Right hindlimb (tissue), 1 donor: ENCODE measurements around the gene ST3GAL3.

Experiments
- DNase-seq: peaks from one replicate; pipeline ENCODE4 v3.0.0-alpha.2; 2018

The ST3GAL3 gene, protein sequence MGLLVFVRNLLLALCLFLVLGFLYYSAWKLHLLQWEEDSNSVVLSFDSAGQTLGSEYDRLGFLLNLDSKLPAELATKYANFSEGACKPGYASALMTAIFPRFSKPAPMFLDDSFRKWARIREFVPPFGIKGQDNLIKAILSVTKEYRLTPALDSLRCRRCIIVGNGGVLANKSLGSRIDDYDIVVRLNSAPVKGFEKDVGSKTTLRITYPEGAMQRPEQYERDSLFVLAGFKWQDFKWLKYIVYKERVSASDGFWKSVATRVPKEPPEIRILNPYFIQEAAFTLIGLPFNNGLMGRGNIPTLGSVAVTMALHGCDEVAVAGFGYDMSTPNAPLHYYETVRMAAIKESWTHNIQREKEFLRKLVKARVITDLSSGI

GRCh38 chr1:43707190-43708001 is at the start of gene ST3GAL3:
Gene ST3GAL3, plus strand, starts transcription at chr1:43707536. Its CDS starts 28,727 bp downstream, at chr1:43736263.
- DNase-seq, result peak; percentile 95

GRCh38 chr1:43659212-43660166 is 47.8 kb upstream of the ST3GAL3 start:
- DNase-seq, result no peak

- DNase-seq, result no peak
These were observed 47.0 kb upstream of the ST3GAL3 start for GRCh38 chr1:43660355-43660754.

- DNase-seq, result no peak
These were observed 43.0 kb upstream of the ST3GAL3 start for GRCh38 chr1:43664369-43664768.

DNA sequence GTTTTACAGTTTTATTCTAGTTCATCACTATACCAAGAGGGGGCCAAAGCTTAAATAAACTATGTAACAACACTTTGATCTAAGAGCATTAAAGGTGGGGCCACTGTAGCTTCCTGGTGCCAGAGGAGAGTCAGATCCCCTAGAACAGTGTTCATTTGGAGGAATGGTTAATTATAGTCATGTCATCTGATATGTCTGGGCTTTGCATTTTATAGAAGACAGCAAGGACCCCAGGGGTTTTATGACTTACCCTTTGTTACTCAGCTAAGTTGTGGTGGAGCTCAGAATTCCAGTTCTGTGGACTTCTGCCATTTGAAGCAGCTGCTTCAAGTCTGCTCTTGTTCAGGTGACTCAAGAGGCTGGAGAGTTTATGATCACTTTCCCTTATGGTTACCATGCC is 40.7 kb upstream of the ST3GAL3 start:
- no peak for DNase-seq

GRCh38 chr1:43668956-43669355 is 38.4 kb upstream of the ST3GAL3 start:
- no peak for DNase-seq

DNA sequence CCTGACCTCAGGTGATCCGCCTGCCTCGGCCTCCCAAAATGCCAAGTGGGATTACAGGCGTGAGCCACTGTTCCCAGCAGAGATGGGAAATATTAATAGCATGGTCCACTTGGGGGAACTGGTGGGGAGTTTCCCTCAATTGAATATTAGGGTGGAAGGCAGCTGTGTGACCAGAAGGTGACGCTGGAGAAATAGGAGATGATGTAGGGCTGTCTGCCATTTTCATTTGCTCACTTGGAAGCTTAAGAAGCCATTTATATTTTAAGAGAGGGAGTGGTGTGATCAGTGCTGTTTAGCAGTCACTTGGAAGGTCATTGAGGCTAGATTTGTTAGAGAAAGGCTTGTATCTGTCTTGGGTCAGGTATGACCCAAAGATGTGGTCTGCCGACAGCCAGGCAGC is 37.5 kb upstream of the ST3GAL3 start:
- DNase-seq, result no peak

GRCh38 chr1:43671193-43671592 is 36.1 kb upstream of the ST3GAL3 start:
- no peak for DNase-seq

- DNase-seq, result no peak
These were observed 35.6 kb upstream of the ST3GAL3 start for GRCh38 chr1:43671626-43672330.

DNA sequence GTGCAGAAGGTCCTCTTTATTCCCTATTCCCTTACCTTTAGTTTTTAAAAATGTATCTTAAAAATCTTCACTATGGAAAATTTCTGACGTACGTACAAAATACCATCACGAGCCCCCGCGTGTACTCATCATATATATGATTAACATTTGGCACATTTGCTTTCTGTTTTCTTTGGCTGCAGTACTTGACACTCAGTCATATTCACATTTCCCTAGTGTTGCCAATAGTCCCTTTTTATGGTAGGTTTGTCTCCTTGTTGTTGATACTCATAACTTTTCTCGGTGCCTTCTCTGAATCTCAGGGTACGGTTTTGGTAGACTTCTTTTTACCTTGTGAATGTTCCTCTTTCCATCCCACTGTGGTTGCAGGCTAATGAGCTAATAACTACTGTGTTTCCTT is 34.1 kb upstream of the ST3GAL3 start:
- no peak for DNase-seq

- DNase-seq, result no peak
These were observed 28.4 kb upstream of the ST3GAL3 start for GRCh38 chr1:43678940-43679339.

DNA sequence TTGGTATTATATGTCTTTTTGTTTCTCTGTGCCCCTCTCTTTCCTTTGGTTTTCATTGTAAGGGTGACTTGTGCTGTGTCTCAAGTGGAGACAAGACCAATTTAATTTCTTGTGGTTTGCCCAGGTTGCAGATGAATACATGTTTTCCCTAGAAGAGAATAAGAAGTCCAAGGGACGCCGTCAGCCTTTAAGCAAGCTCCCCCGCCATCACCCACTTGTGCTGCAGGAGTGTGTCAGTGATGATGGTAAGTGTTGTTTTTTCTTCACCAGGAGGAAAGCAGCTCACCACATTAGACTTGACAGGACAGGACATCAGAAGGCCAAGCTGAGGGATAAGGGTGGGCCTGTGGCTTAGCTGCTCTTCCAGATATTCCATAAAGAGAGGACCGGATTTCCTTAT is 23.8 kb upstream of the ST3GAL3 start:
- no peak for DNase-seq

- DNase-seq, result no peak
These were observed 20.5 kb upstream of the ST3GAL3 start for GRCh38 chr1:43686801-43687200.

GRCh38 chr1:43687301-43688108 is 19.8 kb upstream of the ST3GAL3 start:
- no peak for DNase-seq

DNA sequence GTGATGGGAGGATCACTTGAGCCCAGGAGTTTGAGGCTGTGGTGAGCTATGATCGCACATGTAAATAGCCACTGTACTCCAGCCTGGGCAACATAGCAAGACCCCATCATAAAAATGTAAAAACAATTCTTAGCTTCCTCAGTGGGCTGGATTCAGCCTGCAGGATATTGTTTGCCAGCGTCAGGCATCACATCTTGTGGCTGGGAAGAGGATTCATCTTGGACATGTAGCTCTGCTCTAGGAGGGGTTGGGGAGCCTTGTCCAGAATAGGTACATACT is 19.3 kb upstream of the ST3GAL3 start:
- no peak for DNase-seq

DNA sequence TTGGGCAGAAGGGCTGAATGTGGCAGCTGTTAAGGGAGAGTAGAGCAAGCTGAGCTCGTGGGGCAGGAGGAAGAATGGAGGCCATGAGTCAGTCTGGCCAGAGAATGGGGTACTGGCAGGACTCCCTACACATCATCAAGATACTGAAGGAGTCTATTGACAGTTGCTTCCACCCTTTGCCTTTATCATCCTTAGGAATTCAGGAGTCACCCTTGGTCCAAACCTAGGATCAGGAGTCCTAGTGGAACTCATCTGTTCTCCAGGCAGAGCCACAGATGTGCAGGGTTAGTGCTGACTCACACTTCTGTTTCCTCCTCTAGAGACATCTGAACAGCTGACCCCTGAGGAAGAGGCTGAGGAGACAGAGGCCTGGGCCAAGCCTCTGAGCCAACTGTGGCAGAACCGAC is 18.7 kb upstream of the ST3GAL3 start:
- DNase-seq, result no peak

DNA sequence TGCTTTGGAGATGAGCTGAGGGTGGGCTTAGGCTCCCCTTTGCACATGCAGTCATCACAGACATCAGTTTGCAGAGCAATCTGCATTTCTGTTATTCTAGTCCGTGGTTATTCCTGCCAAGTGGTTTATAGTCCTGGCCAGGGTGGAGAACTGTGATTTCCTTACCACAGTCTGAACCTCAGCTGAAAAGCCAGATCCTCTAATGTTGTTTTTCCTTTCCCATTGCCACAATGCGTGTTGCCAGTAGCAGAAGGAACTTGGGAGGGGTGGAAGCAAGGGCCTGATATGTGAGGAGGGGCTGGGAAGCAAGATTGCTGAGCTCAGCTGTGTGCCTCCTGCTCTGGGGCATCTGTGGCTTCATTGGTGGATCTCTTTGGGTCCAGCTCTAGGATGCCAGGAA is 18.0 kb upstream of the ST3GAL3 start:
- DNase-seq, result peak; percentile 27

GRCh38 chr1:43691871-43692815 is 15.2 kb upstream of the ST3GAL3 start:
- DNase-seq, result no peak

GRCh38 chr1:43693371-43693770 is 14.0 kb upstream of the ST3GAL3 start:
- DNase-seq, result no peak

DNA sequence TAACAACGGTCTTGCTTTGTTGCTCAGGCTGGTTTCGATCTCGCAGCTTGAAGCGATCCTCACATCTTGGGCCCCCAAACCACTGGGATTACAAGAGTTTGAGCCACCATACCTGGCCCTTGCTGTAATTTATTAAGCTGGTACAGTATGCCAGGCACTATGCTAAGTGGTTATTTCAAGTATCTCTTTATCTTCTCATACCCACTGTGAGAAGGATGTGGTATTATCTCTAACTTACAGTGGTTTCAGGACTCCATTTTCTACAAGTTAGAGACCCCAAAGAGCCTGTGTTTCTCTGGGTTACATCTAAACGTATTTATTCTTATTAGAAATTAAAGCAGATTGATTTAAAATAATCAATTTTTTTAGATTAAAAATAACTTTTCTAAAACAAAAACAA is 8.1 kb upstream of the ST3GAL3 start:
- no peak for DNase-seq

GRCh38 chr1:43703836-43704235 is 3.5 kb upstream of the ST3GAL3 start:
- no peak for DNase-seq
